SIG-M5 treated with dmso at 0.1 percent for 504 hours (cell line): ENCODE results near the gene SYT13.

Experiments
- DNase-seq: peaks from one replicate; lab custom pipeline; 2025; ENCODE audit not compliant: unreplicated experiment; lab: John Stamatoyannopoulos, UW

Gene SYT13

DNA sequence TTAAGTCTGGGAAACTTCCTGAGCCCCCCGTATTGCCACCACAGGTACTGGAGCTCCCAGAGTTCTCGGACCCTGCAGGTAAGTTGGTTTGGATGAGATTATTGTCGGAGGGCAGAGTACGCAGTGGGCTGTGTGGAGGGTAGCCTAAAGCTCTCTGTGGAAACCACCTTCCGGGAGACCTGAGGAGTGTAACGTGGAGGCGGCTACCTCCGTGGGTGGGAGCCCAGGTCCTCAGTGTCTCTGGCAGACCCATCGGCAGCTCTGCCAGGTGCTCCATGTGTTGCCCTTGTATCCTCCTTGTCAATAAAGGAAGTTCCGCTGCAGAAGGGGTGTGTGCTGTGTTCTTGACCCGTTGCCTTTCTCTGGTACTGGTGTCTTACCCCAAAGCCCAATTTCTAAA lies 61.4 kb downstream of the SYT13 start:
- DNase-seq = no peak

DNA sequence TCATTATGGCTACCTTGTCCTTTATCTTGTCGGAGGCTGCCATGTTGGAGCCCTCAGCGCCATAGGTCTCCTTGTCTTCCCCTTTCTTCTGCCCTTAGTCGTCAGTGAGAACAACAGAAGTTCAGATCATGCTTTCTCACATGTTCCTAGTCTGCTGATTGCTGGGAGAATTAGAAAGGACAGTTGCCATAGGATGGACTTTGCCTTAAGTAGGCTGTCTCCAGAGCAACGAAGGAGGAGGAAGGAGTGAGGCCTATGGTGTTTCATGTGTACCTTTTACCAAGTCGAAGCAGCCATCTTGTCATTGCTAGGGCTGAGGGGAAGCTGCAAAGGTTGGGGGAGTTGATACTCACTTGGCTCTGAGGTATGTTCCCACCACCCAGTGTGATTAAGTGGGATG lies 62.6 kb downstream of the SYT13 start:
- no peak for DNase-seq

DNA sequence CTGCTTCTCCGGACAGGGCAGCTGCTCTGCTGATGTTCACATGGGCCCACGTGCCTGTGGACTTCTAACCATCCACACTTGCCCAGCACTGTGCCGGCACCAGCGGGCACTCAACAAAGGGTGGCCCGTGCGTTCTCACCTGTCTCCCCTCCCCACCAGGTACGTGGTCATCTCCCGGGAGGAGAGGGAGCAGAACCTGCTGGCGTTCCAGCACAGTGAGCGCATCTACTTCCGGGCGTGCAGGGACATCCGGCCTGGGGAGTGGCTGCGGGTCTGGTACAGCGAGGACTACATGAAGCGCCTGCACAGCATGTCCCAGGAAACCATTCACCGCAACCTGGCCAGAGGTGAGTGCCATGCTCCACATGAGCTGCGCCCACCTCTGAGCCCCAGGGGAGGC lies 66.7 kb downstream of the SYT13 start:
- DNase-seq = no peak

DNA sequence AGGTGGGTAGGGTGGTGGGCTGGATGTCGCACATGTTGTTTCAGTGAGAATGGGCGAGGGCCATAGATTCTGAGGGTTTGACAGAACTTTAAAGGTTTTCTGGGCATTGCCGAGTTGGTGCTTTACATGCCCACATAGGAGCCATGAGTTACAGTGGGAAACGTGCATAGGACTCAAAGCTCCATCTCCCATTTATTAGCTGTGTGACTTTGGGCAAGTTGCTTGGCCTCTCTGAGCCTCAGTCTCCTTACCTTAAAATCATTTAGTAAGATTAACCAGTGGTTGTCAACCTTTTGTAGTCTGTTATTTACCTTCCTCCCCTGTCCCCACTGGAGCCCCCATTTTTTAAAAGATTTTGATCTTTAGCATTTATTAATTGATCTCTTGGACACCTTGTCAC lies 67.4 kb downstream of the SYT13 start:
- no peak for DNase-seq

DNA sequence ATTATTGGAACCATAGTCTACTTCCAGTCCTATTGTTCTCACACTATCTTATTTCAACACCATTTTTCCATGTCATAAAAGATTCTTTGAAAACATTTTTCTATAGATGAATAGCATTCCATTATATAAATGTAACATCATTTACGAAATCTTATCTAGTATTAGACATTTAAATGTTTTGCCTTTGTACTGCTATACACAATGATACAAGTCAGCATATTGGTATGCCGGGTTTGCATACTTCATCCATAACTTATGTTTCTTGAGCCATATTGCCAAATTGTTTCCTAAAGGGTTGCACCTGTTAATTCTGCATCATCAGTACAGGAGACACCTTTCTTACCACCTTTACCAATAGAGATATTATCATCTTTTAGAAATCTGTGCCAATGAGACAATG lies 68.2 kb downstream of the SYT13 start:
- DNase-seq = no peak

DNA sequence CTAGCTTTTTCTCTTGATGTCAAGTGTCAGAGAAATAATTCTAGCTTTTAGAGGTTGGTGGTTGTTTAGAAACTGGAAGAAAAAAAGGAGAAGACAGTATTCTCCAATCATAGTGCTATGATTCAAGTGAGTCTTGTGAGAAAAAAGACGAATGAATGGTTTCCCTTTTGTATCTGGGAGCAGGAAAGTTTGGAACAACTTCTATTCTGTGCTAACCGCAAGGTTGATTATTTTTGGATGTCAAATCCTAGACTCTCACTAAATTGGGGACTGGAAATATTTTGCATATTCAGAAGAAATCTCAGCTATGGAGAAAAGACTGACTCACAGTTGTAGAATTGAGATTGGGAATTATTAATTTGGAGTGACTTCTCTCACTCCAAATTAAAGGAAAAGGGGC lies 69.2 kb downstream of the SYT13 start:
- no peak for DNase-seq

DNA sequence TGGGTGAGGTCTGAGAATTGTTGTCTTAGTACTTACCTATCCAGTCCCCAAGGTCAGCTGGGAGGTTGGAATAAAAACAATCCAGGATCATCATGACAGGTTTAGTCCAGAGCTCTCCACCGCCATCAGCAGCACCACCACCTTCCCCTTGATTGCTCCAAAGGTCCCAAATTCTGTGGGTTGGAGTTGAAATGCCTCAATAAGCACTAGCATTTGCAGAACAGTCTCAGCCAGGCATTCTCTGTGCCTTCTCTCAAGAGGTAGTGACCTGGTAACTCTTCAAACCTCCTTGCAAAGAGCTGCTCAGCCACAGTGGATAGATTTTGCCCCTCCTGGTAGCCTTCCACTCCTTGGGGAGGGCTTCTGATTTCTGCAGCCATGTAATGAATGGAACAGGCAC lies 70.1 kb downstream of the SYT13 start:
- no peak for DNase-seq

DNA sequence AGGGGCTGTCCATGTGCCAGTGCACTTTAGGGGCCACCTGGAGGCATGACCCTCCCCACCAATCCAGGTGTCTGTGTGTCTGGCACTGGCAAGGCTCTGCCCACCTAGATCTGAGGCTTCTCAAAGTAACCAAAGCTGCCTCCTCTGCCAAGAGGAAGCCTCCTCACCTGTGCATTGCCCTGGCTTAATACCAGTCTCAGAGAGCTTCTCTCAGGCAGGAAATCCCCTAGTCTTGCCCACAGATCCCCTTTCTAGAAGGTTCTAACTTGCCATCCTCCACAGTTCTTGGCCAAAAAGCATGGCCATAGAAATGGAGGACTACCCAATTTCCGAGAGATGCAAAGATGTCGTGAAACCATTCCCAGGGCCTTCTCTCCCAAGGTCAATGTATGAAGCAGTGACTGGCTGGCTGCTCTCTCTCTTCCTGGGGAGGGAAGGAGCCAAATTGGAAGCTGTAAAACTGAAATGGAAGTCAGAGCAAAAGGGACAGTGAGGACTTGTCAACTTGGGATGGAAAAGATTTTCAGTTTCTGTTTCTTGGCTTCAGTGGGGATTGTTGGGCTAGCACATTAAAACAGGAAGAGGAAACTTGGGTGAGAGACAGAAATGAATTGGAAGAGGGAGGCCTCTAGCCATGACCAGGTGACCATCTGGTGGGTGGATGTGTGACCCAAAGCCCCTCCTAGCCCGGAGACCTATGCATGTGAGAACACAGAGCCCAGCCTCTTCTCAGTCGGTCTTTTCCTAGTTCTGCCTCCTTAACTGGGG lies 70.9 kb downstream of the SYT13 start:
- no peak for DNase-seq

DNA sequence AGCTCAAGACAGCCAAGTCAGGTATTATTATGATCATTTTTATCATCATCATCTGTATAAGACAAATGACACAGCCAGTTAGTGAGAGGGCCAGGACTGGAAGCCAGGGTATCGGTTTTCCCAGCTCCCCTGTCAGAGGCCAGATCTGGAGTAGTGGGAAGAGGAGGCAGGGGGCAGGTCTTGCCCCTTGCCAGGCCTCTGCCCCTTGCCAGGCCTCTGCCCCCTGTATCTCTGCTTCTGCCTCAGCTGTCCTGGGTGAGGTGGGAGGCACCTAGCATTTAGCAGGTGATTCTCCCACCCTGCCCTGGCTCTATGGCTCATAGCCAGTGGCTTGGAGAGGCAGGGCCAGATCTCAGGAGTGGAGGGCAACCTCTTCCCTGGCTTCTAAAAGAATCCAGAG lies 72.4 kb downstream of the SYT13 start:
- no peak for DNase-seq

DNA sequence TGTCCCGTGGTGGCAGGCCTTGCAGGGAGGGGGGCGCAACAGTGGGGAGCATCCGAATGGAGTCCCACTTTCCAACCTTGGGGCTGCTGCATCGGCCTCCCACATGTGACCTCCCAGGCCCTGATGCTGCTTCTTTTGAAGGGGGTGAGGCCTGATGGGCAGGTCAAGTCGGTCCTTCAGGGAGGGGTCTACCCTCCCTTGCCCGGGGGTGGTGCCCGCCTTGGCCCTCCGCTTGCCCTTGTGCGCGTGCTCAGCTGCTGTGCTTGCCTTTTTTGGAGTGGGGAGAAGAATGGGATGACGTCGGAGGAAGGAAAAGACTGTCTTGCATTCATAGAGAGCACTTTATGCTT lies 72.8 kb downstream of the SYT13 start:
- DNase-seq = no peak

DNA sequence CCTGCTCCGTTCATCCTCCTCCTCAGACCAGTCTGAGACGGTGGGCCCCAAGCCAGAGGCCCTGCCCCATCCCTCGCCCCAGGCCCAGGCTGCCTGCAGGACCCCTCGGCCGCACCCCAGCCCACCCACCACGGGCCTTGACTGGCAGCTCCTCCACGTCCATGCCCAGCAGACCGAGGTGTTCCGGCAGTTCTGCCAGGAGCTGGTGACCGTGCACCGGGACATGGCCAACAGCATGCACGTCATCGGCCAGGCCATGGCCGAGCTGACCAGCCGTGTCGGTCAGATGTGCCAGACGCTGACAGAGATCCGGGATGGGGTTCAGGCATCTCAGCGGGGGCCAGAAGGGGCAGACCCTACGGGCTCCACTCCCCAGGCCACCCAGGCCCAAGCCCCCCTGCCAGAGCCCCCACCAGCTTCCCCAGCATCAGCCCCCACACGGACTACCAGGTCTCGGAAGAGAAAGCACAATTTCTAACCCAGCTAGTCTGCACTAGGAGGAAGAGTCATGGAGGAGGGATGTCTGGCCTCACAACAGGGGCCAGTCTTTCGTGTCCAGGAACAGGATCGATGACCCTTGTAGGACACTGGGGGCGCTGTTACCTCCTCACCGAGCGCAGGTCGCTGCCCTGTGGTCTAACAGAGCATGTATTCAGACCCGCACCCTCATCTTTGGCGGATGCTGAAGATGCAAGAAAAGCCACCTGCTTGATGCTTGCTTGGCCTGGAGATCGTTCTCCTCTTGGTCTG lies 73.4 kb downstream of the SYT13 start:
- no peak for DNase-seq

DNA sequence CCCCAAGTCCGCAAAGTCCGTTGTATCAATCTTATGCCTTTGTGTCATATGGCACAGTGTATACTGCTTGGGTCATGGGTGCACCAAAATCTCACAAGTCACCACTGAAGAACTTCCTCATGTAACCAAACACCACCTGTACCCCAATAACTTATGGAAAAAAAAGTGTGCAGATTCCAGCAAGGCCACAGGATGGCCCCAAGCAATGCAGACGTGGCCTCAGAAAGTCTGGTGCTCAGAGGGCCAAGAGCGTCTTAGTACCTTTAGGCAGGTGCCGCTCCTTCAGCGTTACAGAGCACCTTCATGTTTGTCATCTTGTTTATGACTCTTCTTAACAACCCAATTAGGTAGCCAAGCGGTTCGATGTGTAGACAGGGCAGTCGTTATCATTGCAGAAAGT lies 74.4 kb downstream of the SYT13 start:
- DNase-seq = no peak

DNA sequence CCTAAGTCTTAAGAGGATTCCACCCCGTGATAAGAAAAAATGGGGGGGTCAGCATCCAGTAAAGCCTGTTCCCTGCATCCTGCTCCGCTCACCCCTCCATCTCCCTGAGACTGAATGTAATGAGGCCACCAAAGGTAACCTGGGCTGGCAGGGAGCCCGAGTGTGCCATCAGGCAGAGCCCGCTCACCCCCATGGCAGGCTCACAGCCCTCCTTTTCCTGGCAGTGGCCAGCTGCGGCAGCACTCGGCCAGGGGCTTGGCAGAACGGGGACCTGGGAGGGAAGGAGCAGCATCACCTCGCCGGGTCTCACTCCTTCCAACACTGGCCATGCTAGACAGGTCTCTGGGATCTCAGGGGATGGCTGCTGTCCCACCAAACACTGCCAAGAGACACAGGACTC lies 75.3 kb downstream of the SYT13 start:
- no peak for DNase-seq

DNA sequence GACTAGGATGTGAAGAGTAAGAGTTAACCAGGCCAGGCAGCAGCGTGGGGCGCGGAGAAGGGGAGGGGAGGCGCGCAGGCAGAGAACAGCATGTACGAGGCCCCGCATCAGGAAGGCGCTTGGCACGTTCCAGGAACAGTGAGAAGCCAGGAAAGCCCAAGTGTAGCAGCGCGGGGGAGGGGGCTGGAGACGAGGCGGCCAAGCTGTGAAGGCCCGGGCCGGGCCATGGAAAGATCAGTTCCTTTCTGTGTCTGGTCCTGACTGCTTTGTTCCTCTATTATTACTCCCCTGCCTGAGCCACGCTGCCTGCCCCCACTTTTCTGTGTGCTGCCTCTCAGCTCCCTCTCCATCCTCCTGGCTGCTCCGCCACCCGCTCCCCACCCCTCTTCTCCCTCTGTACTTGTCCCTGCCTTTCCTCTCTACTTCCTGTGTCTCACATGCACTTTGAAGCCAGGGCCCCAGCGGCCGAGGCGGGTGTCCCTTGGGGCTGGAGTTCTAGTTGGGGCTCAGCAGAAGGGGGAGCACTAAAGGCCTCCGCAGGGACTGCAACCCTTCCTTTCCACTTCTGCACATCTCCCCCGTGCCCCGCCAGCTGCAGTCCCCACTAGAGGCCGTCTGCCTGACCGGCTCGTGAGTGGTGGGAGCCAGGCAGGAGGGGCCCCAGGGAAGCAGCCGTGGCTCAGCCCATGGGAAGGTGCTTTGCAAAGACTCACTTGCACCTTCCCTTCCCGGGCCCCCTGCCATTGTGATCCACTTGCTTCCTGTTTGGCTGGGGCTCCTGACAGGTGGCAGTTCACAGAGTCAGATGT lies 76.0 kb downstream of the SYT13 start:
- no peak for DNase-seq

DNA sequence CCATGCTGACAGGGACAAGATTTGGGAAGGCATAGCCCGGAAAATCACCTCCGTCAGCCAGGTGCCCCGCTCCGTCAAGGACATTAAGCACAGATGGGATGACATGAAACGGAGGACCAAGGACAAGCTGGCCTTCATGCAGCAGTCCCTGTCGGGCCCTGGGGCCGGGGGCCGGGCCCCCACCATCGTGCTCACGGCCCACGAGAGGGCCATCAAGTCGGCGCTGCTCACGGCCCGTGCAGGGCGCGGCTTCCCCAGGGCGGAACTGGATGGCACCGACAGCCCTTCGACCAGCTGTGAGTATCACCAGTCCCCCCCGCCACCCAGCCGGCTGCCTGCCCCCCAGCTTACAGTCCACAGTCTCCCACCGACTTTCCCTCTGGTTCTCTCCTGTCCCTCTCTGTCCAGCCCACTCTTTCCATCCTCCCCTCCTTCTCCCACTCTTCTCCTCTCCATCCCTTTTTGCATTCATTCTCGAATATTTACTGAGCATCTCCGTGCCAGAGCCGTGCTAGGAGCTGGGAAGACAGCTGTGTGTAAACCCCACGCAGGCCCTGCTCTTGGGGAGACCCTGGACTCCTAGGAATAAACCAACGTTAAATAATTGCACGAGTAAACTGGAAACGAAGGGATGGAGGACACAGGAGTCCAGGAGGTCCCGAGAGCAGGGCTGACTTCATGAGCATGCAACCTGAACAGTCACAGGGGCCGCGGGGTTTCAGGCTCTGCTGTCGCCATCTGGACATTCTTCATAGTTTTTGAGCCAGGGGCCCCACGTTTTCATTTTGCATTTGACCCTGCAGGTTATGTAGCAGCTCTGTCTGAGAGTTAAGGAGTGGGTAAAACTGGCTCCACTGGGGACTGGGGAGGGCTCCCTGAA lies 76.9 kb downstream of the SYT13 start:
- DNase-seq = no peak

DNA sequence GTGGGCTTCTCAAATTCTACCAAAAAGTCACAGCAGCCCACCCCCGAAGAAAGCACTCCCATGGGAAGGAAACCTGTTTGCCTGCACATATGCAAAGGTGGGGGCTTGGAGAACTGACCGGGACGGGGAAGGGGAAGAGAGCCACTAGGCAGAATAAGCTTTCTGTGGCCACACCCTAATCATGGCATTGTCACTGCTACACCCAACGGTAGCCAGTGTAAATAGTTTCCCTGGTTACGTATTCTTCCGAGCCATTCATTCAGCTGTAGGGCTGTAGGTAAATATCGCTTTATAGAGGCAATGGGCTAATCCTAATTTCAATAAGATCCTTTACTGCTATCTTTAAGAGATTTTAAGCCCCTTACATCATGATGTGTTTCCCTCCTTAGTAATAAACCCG lies 78.0 kb downstream of the SYT13 start:
- DNase-seq = no peak

DNA sequence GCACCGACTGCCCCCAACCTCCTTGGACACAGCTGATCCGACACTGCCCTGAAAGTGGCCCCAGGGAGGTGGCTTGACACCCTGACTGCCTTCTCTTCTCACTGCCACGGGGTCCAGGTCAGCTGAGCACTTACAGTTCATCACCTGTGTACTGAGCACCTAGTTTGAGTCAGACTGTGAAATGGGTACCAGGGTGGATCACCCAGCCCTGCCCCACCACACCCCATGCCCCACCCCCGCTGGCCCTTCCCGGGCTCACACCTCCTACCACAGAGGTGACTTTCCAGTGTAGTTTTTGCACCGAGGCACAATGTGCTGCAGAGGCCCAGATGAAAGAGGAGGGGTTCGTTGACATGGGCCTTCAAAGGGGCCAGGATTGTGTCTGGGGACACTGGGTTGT lies 80.2 kb downstream of the SYT13 start:
- DNase-seq = no peak

DNA sequence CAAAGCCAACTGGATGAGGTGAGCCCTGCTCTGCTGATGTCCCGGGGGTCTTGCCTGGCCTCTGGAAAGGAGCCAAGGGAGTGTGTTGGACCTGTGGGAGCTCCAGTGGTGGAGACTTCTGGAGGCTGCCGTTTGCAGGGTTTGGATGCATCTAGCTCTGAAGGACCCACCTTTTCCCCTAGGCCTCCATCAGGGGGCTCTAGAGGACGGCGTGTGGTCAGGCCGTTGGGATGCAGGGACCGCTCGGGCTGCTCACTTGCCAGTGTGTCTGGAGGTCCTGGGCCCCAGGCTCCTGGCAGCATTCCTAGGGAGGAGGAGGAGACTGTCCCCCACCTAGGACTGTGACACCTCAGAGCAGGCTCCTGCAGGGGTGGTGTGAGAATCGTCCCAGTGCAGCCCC lies 81.4 kb downstream of the SYT13 start:
- no peak for DNase-seq

DNA sequence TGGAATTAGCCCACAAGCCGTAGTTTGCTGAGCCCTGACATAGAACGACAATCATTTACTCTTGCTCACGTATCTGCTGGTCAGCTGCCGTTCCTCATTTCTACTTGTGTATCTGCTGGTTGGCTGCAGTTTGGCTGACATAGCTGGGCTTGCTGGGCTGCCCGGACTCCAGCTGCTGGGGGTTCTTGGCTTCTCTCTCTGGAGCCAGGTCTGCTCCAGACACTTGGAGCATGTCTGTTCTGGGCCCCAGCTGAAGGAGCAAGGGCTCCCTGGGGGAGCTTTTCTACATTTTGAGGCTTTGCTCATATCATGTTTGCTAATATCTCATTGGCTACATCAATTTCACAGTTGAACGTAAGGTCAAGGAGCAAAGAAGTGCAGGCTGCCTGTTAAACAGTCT lies 92.4 kb downstream of the SYT13 start:
- no peak for DNase-seq
